GM19452 (cell line): ENCODE measurements around the gene SPAAR.
"Not testable (repeated sequence)": the region's sequence is repeated elsewhere in the genome, so short reads cannot be mapped to it uniquely, and the experiment has no call there.

Experiments
- ATAC-seq: cut with Tn5 transposase; IDR thresholded peaks from one replicate; pipeline ENCODE4 v1.9.1; 2021; ENCODE audit not compliant: unreplicated experiment

SPAAR gene

GRCh38 chr9:35903049-35903448 lies 6.2 kb upstream of the SPAAR start:
- ATAC-seq: no peak

GRCh38 chr9:35904338-35904737 lies 5.0 kb upstream of the SPAAR start:
- ATAC-seq: no peak

- no peak for ATAC-seq
Observed at GRCh38 chr9:35905051-35905781, 4.1 kb upstream of the SPAAR start.

- no peak for ATAC-seq
Observed at GRCh38 chr9:35905912-35906679, 3.2 kb upstream of the SPAAR start, which contains the start of gene HRCT1. Gene HRCT1 (plus strand): TSS chr9:35906202. CDS start chr9:35906288, 86 bp downstream.

- ATAC-seq: no peak
Observed at GRCh38 chr9:35906923-35907699, 2.2 kb upstream of the SPAAR start.

GRCh38 chr9:35907711-35908503 lies 1.4 kb upstream of the SPAAR start:
- no peak for ATAC-seq

GRCh38 chr9:35908504-35909125 lies 675 bp upstream of the SPAAR start:
- no peak for ATAC-seq

- no peak for ATAC-seq
Observed at GRCh38 chr9:35909687-35910612, 660 bp downstream of the SPAAR start.

GRCh38 chr9:35910613-35911359 lies 1.5 kb downstream of the SPAAR start:
- no peak for ATAC-seq

GRCh38 chr9:35911690-35912089 lies 2.4 kb downstream of the SPAAR start:
- no peak for ATAC-seq

GRCh38 chr9:35912791-35913400 lies 3.6 kb downstream of the SPAAR start:
- ATAC-seq: no peak

- not testable (repeated sequence) for ATAC-seq
Observed at GRCh38 chr9:35913429-35913828, 4.1 kb downstream of the SPAAR start.

GRCh38 chr9:35914301-35914807 lies 5.1 kb downstream of the SPAAR start:
- no peak for ATAC-seq

GRCh38 chr9:35915681-35916294 lies 6.5 kb downstream of the SPAAR start:
- no peak for ATAC-seq

GRCh38 chr9:35917261-35917660 lies 8.0 kb downstream of the SPAAR start:
- ATAC-seq: no peak

GRCh38 chr9:35918780-35919179 lies 9.5 kb downstream of the SPAAR start:
- no peak for ATAC-seq

GRCh38 chr9:35919212-35920008 lies 10.1 kb downstream of the SPAAR start:
- ATAC-seq: no peak
